Anterior cingulate cortex (tissue), 58 donors: ENCODE data around the gene SMPDL3B.

Experiments used
- DNase-seq, 58 donors: peaks; one replicate each; lab custom pipeline; 2025; lab: John Stamatoyannopoulos, UW

The SMPDL3B gene

GRCh38 chr1:27934818-27935549 is at the start of gene SMPDL3B:
Gene SMPDL3B (plus strand): TSS chr1:27935000. CDS start chr1:27935184, 184 bp downstream.
- DNase-seq: peak in 2 of 58 donors; percentile 0 to 22

GRCh38 chr1:27885114-27885528 is 49.7 kb upstream of the SMPDL3B start:
- peak in 1 of 58 donors; percentile 20 for DNase-seq

GRCh38 chr1:27885621-27886352 is 49.0 kb upstream of the SMPDL3B start:
- DNase-seq: no peak

- DNase-seq: no peak
Observed at GRCh38 chr1:27886353-27886679, 48.5 kb upstream of the SMPDL3B start.

GRCh38 chr1:27886744-27887143 is 48.1 kb upstream of the SMPDL3B start:
- no peak for DNase-seq

- DNase-seq: peak in 3 of 58 donors; percentile 12 to 20 (median 19)
Observed at GRCh38 chr1:27887215-27888021, 47.4 kb upstream of the SMPDL3B start.

- peak in 2 of 58 donors; percentile 10 to 29 for DNase-seq
Observed at GRCh38 chr1:27889506-27889905, 45.3 kb upstream of the SMPDL3B start.

- DNase-seq: peak in 6 of 58 donors; percentile 12 to 26 (median 24)
Observed at GRCh38 chr1:27891196-27891889, 43.5 kb upstream of the SMPDL3B start.

GRCh38 chr1:27894521-27894920 is 40.3 kb upstream of the SMPDL3B start:
- no peak for DNase-seq

GRCh38 chr1:27906759-27907158 is 28.0 kb upstream of the SMPDL3B start:
- DNase-seq: peak in 2 of 58 donors; percentile 2 to 53

- no peak for DNase-seq
Observed at GRCh38 chr1:27912429-27912828, 22.4 kb upstream of the SMPDL3B start.

- DNase-seq: no peak
Observed at GRCh38 chr1:27915082-27915575, 19.7 kb upstream of the SMPDL3B start.

- DNase-seq: no peak
Observed at GRCh38 chr1:27922272-27922671, 12.5 kb upstream of the SMPDL3B start.

GRCh38 chr1:27928216-27928954 is 6.4 kb upstream of the SMPDL3B start:
- no peak for DNase-seq

GRCh38 chr1:27931184-27931583 is 3.6 kb upstream of the SMPDL3B start:
- DNase-seq: no peak

GRCh38 chr1:27931759-27932158 is 3.0 kb upstream of the SMPDL3B start:
- DNase-seq: no peak

- no peak for DNase-seq
Observed at GRCh38 chr1:27935721-27936120, 921 bp downstream of the SMPDL3B start.

- DNase-seq: no peak
Observed at GRCh38 chr1:27936370-27936769, 1.6 kb downstream of the SMPDL3B start.

- no peak for DNase-seq
Observed at GRCh38 chr1:27937524-27937836, 2.7 kb downstream of the SMPDL3B start.

GRCh38 chr1:27938488-27938887 is 3.7 kb downstream of the SMPDL3B start:
- DNase-seq: no peak
